Mesenchymal stem cell (in vitro differentiated cells and primary cell): ENCODE results near the gene APCDD1.
A peak's percentile ranks its signal among the peaks of the same experiment; 100 is the strongest.

ENCODE experiments used
- DNase-seq: peaks from one replicate; pipeline ENCODE4 v3.0.0-alpha.2; 2013
- H2AFZ ChIP-seq: one replicate; pipeline ENCODE4 v1.6.1; 2013; ENCODE audit warnings: low read depth, mild to moderate bottlenecking, control low read depth, inconsistent platforms, low read length, moderate library complexity
- H2AK5ac ChIP-seq: 2 replicates; pipeline ENCODE4 v1.6.1; 2013; ENCODE audit warnings: low read length, moderate library complexity, mild to moderate bottlenecking, inconsistent platforms; ENCODE audit not compliant: severe bottlenecking
- H2BK120ac ChIP-seq: one replicate; pipeline ENCODE4 v1.6.1; 2013; ENCODE audit warnings: low read depth, mild to moderate bottlenecking, inconsistent platforms, low read length, moderate library complexity
- H2BK12ac ChIP-seq, 2 experiments: one replicate each; pipeline ENCODE4 v1.6.1; 2013; ENCODE audit warnings: inconsistent platforms in 2 of 2, low read length in 2 of 2, mild to moderate bottlenecking in 2 of 2, moderate library complexity in 2 of 2, control low read depth in 1 of 2
- H2BK15ac ChIP-seq: one replicate; pipeline ENCODE4 v1.6.1; 2013; ENCODE audit warnings: mild to moderate bottlenecking, low read depth, inconsistent platforms; ENCODE audit not compliant: poor library complexity, severe bottlenecking
- H2BK5ac ChIP-seq: 2 replicates; pipeline ENCODE4 v1.6.1; 2013; ENCODE audit warnings: low read depth, mild to moderate bottlenecking, low read length, control low read depth, inconsistent platforms; ENCODE audit not compliant: poor library complexity, severe bottlenecking
- H3K14ac ChIP-seq, 2 experiments: one replicate each; pipeline ENCODE4 v1.6.1; 2013; ENCODE audit warnings: inconsistent platforms in 2 of 2, low read length in 2 of 2, control low read depth in 1 of 2, mild to moderate bottlenecking in 1 of 2, moderate library complexity in 1 of 2
- H3K18ac ChIP-seq, 2 experiments: one replicate each; pipeline ENCODE4 v1.6.1; 2013; ENCODE audit warnings: inconsistent platforms in 2 of 2, low read length in 2 of 2, control low read depth in 1 of 2, low read depth in 1 of 2, mild to moderate bottlenecking in 1 of 2
- H3K23ac ChIP-seq, 2 experiments: one replicate each; pipeline ENCODE4 v1.6.1; 2013; ENCODE audit warnings: inconsistent platforms in 2 of 2, low read length in 2 of 2, mild to moderate bottlenecking in 2 of 2, moderate library complexity in 2 of 2, control low read depth in 1 of 2
- H3K27ac ChIP-seq: 2 replicates; pipeline ENCODE4 v1.5.1; 2013; ENCODE audit warnings: mild to moderate bottlenecking, moderate library complexity, low read length, control low read depth, inconsistent platforms; ENCODE audit not compliant: poor library complexity, severe bottlenecking
- H3K27me3 ChIP-seq, 2 experiments: 2 replicates each; pipeline versions ENCODE4 v1.6.1 to v1.7.0; 2013; ENCODE audit warnings: low read length in 2 of 2, mild to moderate bottlenecking in 2 of 2, moderate library complexity in 2 of 2, control low read depth in 1 of 2, inconsistent platforms in 1 of 2; ENCODE audit not compliant: control insufficient read depth in 1 of 2, insufficient read depth in 1 of 2
- H3K36me3 ChIP-seq, 2 experiments: 2 replicates each; pipeline versions ENCODE4 v1.6.1 to v1.7.0; 2013; ENCODE audit warnings: low read length in 2 of 2, control low read depth in 1 of 2, inconsistent platforms in 1 of 2, low read depth in 1 of 2, mild to moderate bottlenecking in 1 of 2; ENCODE audit not compliant: insufficient read depth in 2 of 2, control insufficient read depth in 1 of 2
- H3K4ac ChIP-seq, 2 experiments: one replicate each; pipeline ENCODE4 v1.6.1; 2013; ENCODE audit warnings: inconsistent platforms in 2 of 2, low read length in 2 of 2, mild to moderate bottlenecking in 2 of 2, moderate library complexity in 2 of 2, control low read depth in 1 of 2, low read depth in 1 of 2
- H3K4me1 ChIP-seq: 2 replicates; pipeline ENCODE4 v1.6.1; 2013; ENCODE audit warnings: low read depth, low read length, control low read depth; ENCODE audit not compliant: control insufficient read depth, insufficient read depth
- H3K4me2 ChIP-seq: 2 replicates; pipeline ENCODE4 v1.6.1; 2013; ENCODE audit warnings: low read length, mild to moderate bottlenecking, inconsistent platforms; ENCODE audit not compliant: poor library complexity, severe bottlenecking
- H3K4me3 ChIP-seq, 2 experiments: 2 replicates each; pipeline versions ENCODE4 v1.5.1 to v1.7.0; 2013; ENCODE audit warnings: low read length in 2 of 2, mild to moderate bottlenecking in 2 of 2, control low read depth in 1 of 2, low read depth in 1 of 2; ENCODE audit not compliant: insufficient read depth in 1 of 2
- H3K79me1 ChIP-seq: replicated peaks from 2 replicates; pipeline ENCODE4 v1.6.1; 2013; ENCODE audit warnings: mild to moderate bottlenecking, control low read depth, low read length, inconsistent platforms; ENCODE audit not compliant: poor library complexity, severe bottlenecking
- H3K9ac ChIP-seq: 2 replicates; pipeline ENCODE4 v1.7.0; 2013; ENCODE audit warnings: mild to moderate bottlenecking, low read length, moderate library complexity
- H3K9me3 ChIP-seq: 2 replicates; pipeline ENCODE4 v1.7.0; 2013; ENCODE audit warnings: mild to moderate bottlenecking, low read length; ENCODE audit not compliant: control insufficient read depth
- H4K8ac ChIP-seq: one replicate; pipeline ENCODE4 v1.6.1; 2013; ENCODE audit warnings: inconsistent platforms, mild to moderate bottlenecking, low read length, moderate library complexity
- H4K91ac ChIP-seq: one replicate; pipeline ENCODE4 v1.6.1; 2013; ENCODE audit warnings: mild to moderate bottlenecking, low read length, inconsistent platforms
- WGBS: methylation state at CpG from one replicate; pipeline ENCODE4 v1.1.7; 2013; ENCODE audit warnings: mixed read lengths; 5-methylcytosine and 5-hydroxymethylcytosine counted together

Gene APCDD1

DNA sequence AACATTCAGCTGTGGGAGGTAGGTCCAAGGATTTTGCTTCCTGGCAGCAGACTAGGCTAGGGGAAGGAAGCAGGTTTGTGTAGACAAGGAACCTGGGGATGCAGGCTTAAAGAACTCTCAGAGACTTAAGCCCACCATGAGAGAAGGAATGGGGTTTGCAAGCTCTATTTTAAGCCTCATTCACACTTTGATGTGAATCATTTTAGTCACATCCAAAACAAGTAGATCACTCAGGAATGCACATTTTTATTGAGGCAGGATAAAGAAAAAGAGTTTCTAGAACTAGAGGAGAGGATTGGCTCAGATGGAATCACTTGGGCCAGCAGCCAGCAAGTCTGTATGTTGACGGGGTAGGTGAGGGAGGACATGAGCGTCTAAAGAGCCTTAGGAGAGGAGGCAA lies 68.1 kb downstream of the APCDD1 start:
- no peak overlapping the region for H3K4ac ChIP-seq
- DNase-seq, result no peak
- H4K91ac ChIP-seq, result no peak overlapping the region
- no peaks in the 10 kb centered on the region for H3K36me3 ChIP-seq
- 94% methylated on average over 2 of the region's 2 CpGs for WGBS
- no peak overlapping the region for H2AK5ac ChIP-seq
- H2AFZ ChIP-seq, result no peak overlapping the region
- H3K27ac ChIP-seq, result no peak overlapping the region
- peak overlapping the region; percentile 49 for H2BK15ac ChIP-seq
- H2BK120ac ChIP-seq, result no peak overlapping the region
- no peak overlapping the region for H3K23ac ChIP-seq
- H3K4me3 ChIP-seq, result no peak overlapping the region
- peaks cover 8% of the 10 kb centered on the region for H3K4me1 ChIP-seq
- H2BK12ac ChIP-seq, result peak overlapping the region in 1 of 2 experiments; percentile 51
- H3K9ac ChIP-seq, result no peak overlapping the region
- no peak overlapping the region for H4K8ac ChIP-seq
- no peak overlapping the region for H3K18ac ChIP-seq
- no peaks in the 10 kb centered on the region for H3K79me1 ChIP-seq
- H3K27me3 ChIP-seq, result no peaks in the 10 kb centered on the region
- no peak overlapping the region for H3K4me2 ChIP-seq
- H3K14ac ChIP-seq, result no peak overlapping the region
- H2BK5ac ChIP-seq, result no peak overlapping the region
- no peaks in the 10 kb centered on the region for H3K9me3 ChIP-seq

DNA sequence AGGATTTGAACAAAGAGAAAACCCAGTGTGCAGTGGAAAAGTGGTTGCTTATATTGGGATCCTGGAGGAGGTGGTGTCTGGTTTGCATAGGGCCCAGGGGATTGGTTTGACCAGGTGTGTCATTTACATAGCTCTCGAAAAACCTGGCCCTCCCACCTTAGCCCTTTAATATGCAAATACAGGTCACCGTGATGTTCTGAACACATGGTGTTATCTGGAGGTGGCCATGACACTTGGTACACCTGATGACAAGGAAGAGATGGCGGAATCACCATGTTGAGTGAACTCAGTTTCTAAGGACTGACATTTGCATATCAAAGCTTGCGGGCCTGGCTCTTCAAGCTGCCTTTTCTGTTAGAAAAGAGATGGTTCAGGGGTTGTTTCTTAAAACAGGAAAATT lies 69.1 kb downstream of the APCDD1 start:
- no peak overlapping the region for H2BK5ac ChIP-seq
- no peak for DNase-seq
- no peak overlapping the region for H3K4me3 ChIP-seq
- no peak overlapping the region for H3K23ac ChIP-seq
- H3K14ac ChIP-seq, result no peak overlapping the region
- no peaks in the 10 kb centered on the region for H3K79me1 ChIP-seq
- H3K27me3 ChIP-seq, result no peaks in the 10 kb centered on the region
- peaks cover 9% of the 10 kb centered on the region for H3K4me1 ChIP-seq
- no peak overlapping the region for H3K18ac ChIP-seq
- H2AK5ac ChIP-seq, result no peak overlapping the region
- H3K9ac ChIP-seq, result no peak overlapping the region
- H3K27ac ChIP-seq, result no peak overlapping the region
- no peaks in the 10 kb centered on the region for H3K9me3 ChIP-seq
- no peak overlapping the region for H2BK15ac ChIP-seq
- no peak overlapping the region for H3K4me2 ChIP-seq
- no peak overlapping the region for H2BK120ac ChIP-seq
- WGBS, result 82% methylated on average over 3 of the region's 4 CpGs
- H2AFZ ChIP-seq, result no peak overlapping the region
- no peaks in the 10 kb centered on the region for H3K36me3 ChIP-seq
- no peak overlapping the region for H4K91ac ChIP-seq
- H2BK12ac ChIP-seq, result no peak overlapping the region
- H4K8ac ChIP-seq, result no peak overlapping the region
- peak overlapping the region in 1 of 2 experiments; percentile 38 for H3K4ac ChIP-seq

DNA sequence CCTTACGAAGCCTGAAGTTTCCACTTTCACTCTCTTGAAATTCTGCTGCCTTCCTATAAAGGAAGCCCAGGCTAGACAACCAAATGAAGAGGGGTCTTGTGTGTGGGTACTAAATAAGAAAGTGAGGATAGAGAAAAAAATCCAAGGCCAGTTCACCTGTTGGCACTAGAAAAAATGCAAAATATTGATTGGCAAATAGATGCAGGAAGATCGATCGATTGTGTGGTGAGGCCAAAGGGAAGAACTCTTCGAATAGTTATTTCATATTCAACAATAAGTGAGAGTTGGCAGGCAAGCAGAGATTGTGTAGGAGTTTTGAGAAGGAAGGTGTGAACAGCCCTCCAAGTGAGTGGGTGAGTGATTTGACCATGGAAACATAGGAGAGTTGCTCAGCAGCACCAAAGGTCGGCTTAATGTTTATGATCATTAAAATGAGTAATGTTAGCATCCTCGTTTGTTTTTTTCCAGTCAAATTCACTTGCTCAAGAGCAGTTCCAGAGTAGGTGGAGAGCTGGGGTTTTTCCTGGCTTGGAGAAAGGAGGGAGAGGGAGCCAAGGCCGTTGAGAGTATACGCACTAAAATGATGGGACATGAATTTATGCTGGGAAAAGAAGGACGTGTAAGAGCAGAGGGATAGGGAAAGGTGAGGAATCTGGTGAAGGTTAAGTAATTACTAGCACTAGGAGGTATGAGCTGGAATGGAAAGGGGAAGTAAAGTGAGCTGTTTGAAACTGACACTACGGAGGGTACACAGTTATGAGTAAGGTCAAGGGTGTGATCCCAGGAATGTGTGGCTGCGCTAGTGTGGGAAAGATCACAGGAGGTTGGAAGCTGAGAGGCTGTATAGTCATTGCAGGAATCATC lies 70.3 kb downstream of the APCDD1 start:
- Histone ChIP-seq H3K27ac (peak overlapping the region; percentile 95), H3K9ac (peak overlapping the region; percentile 92), H3K9me3 (no peaks in the 10 kb centered on the region), H2BK12ac (no peak overlapping the region), H3K4me1 (peaks cover 7% of the 10 kb centered on the region), H3K36me3 (no peaks in the 10 kb centered on the region), H2BK120ac (no peak overlapping the region), H3K4me2 (peak overlapping the region; percentile 76), H3K4ac (no peak overlapping the region), H3K14ac (no peak overlapping the region), H3K4me3 (peak overlapping the region in 1 of 2 experiments; percentile 91), H2BK15ac (no peak overlapping the region), H2AFZ (peak overlapping the region; percentile 43), H2AK5ac (no peak overlapping the region), H3K27me3 (no peaks in the 10 kb centered on the region), H3K23ac (no peak overlapping the region), H3K79me1 (no peaks in the 10 kb centered on the region), H3K18ac (no peak overlapping the region), H2BK5ac (peak overlapping the region; percentile 78), H4K91ac (no peak overlapping the region), H4K8ac (peak overlapping the region; percentile 27)
- WGBS, result 55% methylated on average over 10 of the region's 11 CpGs
- DNase-seq, result peak; percentile 80

DNA sequence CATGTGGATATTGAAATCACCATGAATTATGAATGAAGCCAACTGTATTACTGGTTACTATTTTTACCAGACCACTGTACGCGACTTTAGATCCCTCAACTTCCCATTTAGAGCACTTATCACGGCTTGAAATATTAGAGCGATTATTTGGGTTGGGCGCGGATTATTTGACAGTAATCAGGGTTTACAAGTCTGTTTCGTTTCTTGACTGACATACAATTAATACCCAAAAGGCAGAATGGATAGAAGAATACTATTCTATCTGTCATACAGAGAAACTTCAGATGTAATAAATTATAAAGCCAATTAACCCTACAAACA lies 70.9 kb downstream of the APCDD1 start:
- H4K91ac ChIP-seq, result no peak overlapping the region
- H3K14ac ChIP-seq, result no peak overlapping the region
- 100% methylated on average over 4 of the region's 7 CpGs for WGBS
- H3K18ac ChIP-seq, result no peak overlapping the region
- H3K27me3 ChIP-seq, result no peaks in the 10 kb centered on the region
- H2BK120ac ChIP-seq, result no peak overlapping the region
- no peak overlapping the region for H2AFZ ChIP-seq
- H3K4me2 ChIP-seq, result peak overlapping the region; percentile 76
- H2BK5ac ChIP-seq, result no peak overlapping the region
- H3K4ac ChIP-seq, result no peak overlapping the region
- DNase-seq, result no peak
- H2BK15ac ChIP-seq, result no peak overlapping the region
- no peak overlapping the region for H2AK5ac ChIP-seq
- peak overlapping the region; percentile 94 for H3K27ac ChIP-seq
- H3K36me3 ChIP-seq, result no peaks in the 10 kb centered on the region
- peak overlapping the region; percentile 92 for H3K9ac ChIP-seq
- H3K4me3 ChIP-seq, result peak overlapping the region in 1 of 2 experiments; percentile 91
- no peaks in the 10 kb centered on the region for H3K79me1 ChIP-seq
- H2BK12ac ChIP-seq, result no peak overlapping the region
- H3K23ac ChIP-seq, result no peak overlapping the region
- peak overlapping the region; percentile 27 for H4K8ac ChIP-seq
- peaks cover 8% of the 10 kb centered on the region for H3K4me1 ChIP-seq
- no peaks in the 10 kb centered on the region for H3K9me3 ChIP-seq
